HG02678 (cell line): ENCODE data around the gene GZMM.
A peak's percentile ranks its signal among the peaks of the same experiment; 100 is the strongest.

Experiments
- ATAC-seq: cut with Tn5 transposase; IDR thresholded peaks from one replicate; pipeline ENCODE4 v1.9.1; 2021; ENCODE audit warnings: mild to moderate bottlenecking, moderate library complexity; ENCODE audit not compliant: unreplicated experiment

Gene GZMM

DNA sequence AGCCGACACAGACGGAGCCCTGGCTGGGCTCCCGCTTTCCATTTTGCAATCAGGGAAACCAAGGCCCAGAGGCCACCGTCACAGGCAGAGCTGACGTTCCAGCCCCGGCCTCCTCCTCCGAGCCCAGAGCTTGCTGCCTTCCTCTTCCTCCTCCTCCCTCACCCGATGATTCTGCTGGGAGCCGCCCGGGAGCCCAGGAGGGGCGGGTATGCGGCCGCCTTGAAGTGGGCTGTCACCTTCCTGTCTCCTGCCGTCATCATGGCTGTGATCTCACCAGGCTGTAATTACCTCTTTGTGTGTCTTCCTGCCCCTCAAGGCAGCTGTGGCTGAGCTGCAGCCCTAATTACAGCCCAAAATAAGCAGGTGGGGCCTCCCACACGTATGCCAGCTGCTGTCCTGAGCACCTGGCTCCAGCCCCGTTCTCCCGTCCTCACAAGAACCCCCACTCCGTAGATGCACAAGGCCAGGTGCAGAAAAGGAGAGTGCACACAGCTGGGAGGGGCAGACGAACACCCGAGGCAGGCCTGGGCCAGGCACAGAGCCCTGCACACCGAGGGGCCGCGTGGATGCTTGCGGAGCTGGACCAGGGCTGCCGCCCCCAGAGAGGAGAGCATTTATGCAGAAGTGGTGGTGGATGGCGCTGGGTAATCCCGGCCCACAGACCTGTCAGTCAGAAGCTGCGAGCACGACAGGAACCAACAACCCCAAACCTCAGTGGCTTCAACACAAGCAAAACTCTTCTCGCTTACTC is 32.6 kb upstream of the GZMM start:
- no peak for ATAC-seq

DNA sequence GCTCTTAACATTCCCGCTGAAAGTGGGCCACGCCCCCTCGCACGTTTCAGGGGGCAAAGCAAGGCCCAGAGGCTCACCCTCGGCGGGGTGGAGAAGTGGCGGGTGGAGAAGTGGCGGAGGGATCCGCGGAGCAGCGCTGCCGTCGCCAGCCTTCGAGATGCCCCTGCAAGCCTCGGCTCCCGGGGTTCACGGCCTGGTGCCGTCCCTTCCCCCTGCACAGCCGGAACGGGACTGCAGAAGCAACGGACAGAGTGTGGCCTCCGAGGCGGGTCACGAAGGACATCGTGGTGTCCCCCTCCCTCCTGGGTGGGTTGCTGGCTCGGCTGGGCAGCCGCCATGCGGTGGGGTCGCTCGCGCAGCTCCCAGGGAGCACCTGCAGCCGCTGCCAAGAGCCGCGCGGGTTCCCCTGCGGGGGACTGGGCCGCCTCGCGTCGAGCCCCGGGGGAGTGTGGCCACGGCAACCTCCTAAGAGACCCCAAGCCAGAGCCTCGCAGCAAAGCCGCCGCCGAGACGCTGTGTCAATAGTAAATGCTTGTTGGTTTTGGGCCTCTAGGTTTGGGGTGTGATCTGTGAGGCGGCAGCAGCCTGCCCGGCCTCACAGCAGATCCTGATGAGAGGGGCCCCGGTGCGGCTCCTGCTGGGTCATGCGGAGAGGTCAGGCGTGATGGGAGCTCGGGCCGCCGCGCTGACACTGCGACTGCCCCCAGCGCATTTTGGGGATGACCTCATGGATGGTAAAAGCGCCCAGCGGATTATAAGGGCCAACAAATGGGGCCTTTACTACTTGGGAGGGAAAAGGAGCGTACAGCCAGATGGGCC is 31.1 kb upstream of the GZMM start:
- no peak for ATAC-seq

DNA sequence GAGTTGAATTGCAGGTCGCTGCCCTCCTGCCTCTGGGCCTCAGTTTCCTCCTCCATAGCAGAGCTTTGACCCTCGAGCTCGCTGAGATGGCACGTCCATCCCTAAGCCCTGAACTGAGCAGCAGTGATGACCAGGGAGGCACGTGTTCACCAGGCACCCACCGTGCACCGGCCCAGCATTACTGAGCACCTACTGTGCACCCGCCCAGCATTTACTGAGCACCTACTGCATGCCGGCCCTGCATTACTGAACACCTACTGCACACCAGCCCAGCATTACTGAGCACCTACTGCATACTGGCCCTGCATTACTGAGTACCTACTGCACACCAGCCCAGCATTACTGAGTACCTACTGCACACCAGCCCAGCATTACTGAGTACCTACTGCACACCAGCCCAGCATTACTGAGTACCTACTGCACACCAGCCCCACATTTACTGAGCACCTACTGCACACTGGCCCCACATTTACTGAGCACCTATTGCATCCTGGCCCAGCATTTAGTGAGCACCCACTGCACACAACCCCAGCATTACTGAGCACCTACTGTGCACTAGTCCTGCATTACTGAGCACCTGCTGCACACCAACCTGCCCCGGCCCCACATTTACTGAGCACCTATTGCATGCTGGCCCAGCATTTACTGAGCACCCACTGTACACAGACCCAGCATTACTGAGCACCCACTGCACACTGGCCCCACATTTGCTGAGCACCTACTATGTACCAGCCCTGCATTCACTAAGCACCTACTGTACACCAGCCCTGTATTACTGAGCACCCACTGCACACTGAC is 30.3 kb upstream of the GZMM start:
- no peak for ATAC-seq

DNA sequence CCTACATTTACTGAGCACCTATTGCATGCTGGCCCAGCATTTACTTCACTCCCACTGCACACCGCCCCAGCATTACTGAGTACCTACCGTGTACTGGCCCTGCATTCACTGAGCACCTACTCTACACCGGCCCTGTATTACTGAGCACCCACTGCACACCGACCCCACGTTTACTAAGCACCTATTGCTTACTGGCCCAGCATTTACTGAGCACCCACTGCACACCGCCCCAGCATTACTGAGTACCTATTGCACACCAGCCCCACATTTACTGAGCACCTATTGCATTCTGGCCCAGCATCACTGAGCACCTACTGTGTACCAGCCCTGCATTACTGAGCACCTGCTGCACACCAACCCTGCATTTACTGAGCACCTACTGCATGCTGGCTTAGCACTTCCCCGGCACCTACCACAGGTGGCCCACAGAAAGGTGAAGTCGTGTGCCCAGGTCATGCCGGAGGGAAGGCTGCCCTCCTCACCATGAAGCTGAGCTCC is 29.6 kb upstream of the GZMM start:
- no peak for ATAC-seq

DNA sequence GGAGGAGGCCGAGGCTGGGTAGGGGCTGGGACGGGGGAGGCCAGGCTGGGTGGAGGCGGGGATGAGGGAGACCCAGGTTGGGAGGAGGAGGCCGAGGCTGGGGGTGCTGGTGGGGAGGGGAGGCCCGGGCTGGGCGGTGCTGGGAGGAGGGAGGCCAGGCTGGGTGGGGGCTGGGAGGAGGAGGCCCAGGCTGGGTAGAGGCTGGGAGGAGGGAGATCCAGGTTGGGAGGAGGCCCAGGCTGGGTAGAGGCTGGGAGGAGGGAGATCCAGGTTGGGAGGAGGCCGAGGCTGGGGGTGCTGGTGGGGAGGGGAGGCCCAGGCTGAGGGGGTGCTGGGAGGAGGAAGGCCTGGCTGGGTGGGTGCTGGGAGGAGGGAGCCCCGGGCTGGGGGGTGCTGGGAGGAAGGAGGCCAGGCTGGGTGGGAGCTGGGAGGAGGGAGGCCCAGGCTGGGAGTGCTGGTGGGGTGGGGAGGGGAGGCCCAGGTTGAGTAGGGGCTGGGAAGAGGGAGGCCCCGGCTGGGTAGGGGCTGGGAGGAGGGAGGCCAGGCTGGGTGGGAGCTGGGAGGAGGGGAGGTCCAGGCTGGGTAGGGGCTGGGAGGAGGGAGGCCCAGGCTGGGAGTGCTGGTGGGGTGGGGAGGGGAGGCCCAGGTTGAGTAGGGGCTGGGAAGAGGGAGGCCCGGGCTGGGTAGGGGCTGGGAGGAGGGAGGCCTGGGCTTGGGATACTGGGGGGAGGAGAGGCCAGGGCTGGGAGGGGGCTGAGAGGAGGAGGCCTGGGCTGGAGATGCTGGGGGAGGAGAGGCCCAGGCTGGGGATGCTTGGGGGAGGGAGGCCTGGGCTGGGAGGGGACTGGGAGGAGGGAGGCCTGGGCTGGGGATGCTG is 25.9 kb upstream of the GZMM start:
- ATAC-seq: no peak

DNA sequence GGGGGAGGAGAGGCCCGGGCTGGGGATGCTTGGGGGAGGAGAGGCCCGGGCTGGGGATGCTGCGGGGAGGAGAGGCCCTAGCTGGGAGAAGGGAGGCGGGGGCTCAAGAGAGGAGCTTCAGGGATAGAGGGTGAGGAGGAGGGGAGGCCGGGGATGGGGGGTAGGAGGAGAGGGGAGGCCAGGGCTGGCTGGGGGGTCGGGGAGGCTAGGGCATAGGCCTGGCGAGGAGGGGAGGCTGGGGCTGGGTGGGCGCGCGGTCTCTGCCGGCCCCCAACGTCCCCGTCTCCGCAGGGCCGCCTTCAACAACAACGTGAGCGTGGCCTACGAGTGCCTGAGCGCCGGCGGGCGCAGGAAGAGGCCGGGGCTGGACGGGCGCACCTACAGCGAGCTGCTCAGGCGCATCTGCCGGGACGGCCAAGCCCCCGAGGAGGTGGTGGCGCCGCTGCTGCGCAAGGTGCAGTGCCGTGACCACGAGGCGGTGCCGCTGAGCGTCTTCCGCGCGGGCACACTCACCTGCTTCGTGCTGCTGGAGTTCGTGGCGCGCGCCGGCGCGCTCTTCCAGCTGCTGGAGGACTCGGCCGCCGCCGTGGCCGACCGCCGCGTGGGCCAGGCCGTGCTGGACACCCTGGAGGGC is 25.1 kb upstream of the GZMM start:
- no peak for ATAC-seq

DNA sequence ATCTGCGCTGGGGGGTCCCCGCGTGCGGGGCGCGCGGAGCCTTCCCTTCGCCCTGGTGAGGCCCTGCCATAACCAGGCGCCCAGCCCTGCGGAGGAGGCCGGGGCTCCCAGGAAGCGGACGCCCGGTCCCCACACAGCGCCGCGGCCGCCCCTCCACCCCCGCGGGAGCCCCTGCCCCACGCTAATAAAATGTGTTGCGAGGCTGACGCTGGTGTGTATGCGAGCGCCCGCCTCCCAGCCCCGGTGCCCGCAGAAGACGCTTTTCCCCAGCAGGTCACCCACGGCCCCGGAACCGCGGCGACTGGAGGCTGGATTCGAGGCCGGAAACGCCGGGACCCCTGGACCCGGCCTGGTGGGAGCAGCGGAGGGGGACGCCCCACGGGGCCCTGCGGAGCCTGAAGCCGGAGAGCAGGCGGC is 24.4 kb upstream of the GZMM start:
- no peak for ATAC-seq

DNA sequence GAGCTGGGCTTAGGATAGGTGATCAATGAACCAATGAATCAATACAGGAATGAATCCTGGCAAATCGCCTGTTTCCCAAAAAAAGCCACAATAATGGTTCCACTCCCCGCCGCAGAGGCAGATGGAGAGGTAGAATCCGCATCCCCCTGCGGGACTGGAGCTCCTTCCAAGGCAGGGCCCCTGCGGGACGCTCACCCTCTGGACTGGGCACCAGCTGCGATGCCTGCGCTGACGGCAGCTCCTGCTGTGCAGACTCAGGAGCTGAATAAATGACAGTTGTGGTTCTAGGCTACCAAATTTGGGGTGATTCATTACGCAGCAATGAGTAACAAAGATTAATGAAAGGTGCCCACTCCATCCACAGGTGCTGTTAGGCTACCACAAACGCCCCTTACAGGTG is 21.1 kb upstream of the GZMM start:
- ATAC-seq: no peak

DNA sequence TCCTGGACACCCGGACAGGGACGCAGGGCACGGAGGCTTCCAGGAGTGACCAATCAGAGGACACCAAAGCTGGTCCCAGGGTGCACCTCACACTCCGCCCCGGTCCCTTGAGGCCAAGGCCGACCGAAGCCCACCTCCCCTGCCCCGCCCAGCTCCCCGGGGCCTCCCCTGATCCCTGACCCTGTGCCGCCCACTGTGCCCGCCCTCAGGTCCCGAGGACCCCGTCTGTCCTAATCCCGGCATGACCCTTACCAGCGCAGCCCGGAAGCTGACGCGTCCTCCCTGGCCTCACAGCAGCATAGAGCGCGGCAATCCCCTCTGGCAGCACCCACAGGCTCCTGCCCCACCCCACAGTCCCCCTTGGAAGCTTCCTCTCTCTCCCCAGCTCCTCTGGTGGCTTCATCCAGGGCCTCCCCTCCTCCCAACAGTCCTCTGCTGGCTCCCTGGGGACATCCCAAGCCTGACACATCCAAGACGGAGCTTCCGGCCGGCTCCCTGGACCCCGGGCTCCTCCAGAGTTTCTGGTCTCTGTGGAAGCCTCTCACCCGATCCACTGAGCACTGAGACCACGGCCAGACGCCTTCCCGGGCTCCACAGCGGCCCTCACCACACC is 19.7 kb upstream of the GZMM start:
- no peak for ATAC-seq

DNA sequence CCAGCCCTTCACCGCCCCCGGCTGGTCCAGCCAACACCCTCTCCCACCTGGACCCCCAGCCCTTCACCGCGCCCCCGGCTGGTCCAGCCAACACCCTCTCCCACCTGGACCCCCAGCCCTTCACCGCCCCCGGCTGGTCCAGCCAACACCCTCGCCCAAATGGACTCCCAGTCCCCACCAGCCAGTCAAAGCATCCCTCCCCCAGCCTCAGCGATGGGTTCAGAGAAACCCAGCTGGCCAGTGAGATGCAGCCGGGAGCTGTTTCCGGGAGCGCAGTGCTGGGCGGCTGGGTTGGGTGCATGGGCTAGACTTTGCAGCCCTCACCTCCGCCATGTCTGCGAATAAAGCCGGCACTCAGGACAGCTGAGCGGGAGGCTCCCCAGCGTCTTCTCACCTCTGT is 18.8 kb upstream of the GZMM start:
- no peak for ATAC-seq

DNA sequence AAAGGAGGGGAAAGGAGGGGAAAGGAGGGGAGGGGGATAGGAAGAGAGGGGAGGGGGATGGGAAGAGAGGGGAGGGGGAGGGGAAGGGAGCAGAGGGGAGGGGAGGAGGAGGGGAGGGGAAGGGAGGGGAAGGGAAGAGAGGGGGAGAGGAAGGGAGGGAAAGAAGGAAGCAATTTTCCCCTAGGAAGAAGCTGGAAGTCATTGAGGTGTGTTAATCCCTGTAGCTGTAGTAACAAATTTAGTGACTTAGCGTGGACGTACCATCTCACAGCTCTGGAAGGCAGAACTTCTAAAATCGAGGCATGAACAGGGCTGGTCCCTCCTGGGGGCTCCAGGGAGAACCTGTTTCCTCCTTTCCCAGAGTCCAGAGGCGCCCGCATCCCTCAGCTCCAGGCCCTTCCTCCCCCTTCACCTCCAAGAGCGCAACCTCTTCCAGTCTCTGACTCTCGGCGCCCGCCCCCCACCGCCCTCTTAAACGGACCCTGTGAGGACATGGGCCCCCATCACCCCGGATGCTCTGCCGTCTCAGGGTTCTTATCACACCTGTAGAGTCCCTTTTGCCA is 17.9 kb upstream of the GZMM start:
- no peak for ATAC-seq

DNA sequence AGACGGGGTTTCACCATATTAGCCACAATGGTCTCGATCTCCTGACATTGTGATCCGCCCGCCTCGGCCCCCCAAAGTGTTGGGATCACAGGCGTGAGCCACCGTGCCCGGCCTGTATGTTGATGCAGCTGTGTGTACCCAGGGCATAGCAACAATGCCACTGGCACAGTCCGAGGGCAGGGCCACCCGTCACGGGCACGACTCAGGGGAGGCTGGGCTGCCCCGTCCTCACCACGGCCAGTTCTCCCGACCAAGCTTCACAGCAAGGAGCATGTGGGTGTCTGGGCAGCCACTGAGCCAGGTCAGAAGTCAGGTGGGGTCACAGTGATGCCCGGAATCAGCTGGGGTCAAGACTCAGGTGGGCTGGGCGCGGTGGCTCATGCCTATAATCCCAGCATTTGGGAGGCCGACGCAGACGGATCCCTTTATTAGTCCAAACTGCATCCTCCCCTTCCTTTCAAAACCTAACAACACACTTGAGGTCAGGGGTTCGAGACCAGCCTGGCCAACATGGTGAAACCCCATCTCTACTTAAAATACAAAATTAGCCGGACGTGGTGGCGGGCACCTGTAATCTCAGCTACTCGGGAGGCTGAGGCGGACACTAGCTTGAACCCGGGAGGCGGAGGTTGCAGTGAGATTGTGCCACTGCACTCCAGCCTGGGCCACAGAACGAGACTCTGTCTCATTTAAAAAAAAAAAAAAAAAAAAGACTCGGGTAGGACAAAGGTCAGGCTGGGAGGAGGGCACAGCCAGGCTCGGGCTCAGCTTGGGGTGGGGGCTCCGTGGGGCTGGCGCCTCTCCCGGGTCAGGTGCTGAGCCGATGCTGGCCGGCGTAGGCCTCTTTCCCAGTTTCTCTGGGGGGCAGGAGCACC is 13.5 kb upstream of the GZMM start:
- no peak for ATAC-seq

DNA sequence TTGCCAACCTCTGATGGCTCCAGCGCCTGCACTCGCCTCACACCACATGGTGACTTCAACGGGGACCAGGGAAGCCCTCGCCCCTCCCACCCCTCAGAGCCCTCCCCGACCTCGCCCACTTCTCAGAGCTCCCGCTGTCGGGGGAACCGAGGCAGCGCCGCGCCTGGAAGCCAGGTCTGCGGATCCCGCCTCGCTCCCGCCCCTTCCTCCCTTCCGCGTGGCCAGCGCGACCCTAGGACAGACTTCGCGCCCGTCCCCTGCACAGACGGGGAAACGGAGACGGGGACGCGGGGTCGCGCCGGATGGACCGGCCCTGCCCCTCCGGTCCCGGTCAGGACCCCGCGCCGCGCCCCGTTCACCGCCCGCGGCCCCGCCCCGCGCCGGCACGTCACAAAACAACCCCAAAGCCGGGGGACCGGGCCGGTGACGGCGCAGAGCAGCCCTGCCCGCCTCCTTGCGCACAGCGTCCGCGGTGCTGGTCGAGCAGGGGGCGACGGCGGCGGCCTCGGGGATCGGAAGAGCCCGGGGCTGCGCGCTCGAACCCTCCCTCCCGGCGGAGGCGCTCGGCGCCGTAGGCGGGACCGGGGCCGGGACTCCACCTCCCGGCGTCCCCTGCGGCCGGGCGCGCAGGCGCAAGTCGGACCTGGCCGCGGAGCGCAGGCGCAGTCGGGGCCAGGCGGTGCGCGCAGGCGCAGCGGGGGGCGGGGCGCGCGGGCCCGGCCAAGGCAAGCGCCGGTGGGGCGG is 12.7 kb upstream of the GZMM start:
- ATAC-seq: peak; percentile 70

DNA sequence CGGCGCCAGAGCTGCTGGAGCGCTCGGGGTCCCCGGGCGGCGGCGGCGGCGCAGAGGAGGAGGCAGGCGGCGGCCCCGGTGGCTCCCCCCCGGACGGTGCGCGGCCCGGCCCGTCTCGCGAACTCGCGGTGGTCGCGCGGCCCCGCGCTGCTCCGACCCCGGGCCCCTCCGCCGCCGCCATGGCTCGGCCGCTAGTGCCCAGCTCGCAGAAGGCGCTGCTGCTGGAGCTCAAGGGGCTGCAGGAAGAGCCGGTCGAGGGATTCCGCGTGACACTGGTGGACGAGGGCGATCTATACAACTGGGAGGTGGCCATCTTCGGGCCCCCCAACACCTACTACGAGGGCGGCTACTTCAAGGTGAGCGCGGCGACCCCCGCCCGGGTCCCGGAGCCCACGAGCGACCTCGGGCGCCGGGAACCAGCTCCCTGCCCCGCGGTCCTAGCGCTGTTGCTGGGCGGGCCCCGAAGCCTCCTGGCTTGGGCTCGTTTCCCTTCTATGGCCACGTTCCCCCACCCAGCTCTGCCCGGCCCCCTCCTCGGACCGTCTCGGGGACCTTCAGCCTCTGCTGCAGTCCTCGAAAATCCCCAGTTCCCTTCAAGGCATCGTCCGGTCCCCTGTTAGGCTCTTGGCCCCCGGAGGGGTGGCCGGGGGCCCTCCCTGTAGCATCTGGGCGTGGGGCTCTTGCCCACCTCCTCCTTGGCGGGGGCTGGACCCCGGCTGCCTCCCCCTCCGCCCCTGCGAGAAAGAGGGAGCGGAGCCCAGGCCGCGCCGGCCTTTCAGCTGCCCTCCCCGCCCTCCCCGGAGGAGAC is 11.9 kb upstream of the GZMM start, which contains the start of gene CDC34:
Gene CDC34 (plus strand): TSS at position 8 of the 808 bp plus-strand sequence. CDS start 172 bp downstream, at position 180.
- ATAC-seq: peak; percentile 2

DNA sequence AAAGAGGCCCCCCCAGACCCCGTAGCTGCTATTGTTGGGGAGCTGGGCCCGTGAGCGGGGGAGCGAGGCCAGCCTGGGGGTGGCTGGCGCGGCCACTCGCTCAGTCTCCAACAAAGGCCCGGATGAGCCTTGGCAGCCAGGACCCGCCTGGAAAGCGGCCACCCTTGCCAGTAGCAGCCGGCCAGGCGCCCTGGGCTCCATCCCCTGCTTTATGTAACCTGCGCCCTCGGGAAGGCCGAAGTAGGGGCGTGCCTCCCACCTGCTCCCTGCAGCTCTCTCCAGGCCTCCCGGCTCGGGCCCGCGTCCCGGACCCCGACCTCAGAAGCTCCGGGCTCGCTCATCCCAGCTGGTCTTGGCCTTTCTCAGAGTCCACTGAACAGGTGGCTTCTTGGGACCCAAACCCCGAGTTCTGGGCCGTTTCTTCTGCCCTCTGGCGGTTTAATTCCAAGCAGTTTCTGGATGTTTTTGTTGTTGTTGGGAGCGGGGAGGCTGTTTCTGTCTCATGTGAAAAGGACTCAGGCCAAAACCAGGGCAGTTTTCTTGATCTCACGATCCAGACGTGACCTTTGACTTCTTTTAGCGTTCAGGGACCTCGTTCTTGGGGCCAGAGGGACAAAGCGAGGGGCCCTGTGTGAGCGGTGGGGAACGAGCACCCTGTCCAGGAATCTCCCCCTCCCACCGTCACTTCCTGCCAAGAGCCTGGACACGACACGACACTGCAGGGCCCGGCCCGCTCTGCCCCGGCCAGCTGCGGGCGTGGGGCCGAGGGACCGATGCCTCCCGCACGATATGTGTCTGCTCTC is 11.1 kb upstream of the GZMM start:
- no peak for ATAC-seq
